IPS-20b (cell line): ENCODE measurements around the gene WNT16.

Experiments used
- H3K27ac ChIP-seq: one replicate; pipeline ENCODE4 v1.5.1; 2013; ENCODE audit warnings: low read length
- H3K27me3 ChIP-seq: 2 replicates; pipeline ENCODE4 v1.6.1; 2013; ENCODE audit warnings: mild to moderate bottlenecking, low read length, inconsistent platforms; ENCODE audit not compliant: insufficient read depth
- H3K36me3 ChIP-seq: 2 replicates; pipeline ENCODE4 v1.6.1; 2013; ENCODE audit warnings: low read depth, mild to moderate bottlenecking, inconsistent platforms, low read length, moderate library complexity; ENCODE audit not compliant: insufficient read depth
- H3K4me1 ChIP-seq: 2 replicates; pipeline ENCODE4 v1.6.1; 2013; ENCODE audit warnings: mild to moderate bottlenecking, control low read depth, inconsistent platforms, low read length, moderate library complexity; ENCODE audit not compliant: insufficient read depth
- H3K4me3 ChIP-seq: 2 replicates; pipeline ENCODE4 v1.5.1; 2013; ENCODE audit warnings: mild to moderate bottlenecking, low read length, inconsistent platforms
- H3K9ac ChIP-seq: 2 replicates; pipeline ENCODE4 v1.6.1; 2013; ENCODE audit warnings: low read depth, mild to moderate bottlenecking, inconsistent platforms, low read length, moderate library complexity
- H3K9me3 ChIP-seq: 2 replicates; pipeline ENCODE4 v1.6.1; 2013; ENCODE audit warnings: mild to moderate bottlenecking, low read depth, low read length, inconsistent platforms; ENCODE audit not compliant: insufficient read depth

Gene WNT16

GRCh38 chr7:121334376-121334775 is 5.6 kb downstream of the WNT16 start:
- no peak overlapping the region for H3K4me3 ChIP-seq
- H3K4me1 ChIP-seq, result no peaks in the 10 kb centered on the region; the same call in 1 of the 2 replicates
- no peaks in the 10 kb centered on the region for H3K9me3 ChIP-seq
- H3K9ac ChIP-seq, result no peak overlapping the region
- no peaks in the 10 kb centered on the region for H3K36me3 ChIP-seq
- no peak overlapping the region for H3K27ac ChIP-seq
- H3K27me3 ChIP-seq, result peaks cover 30% of the 10 kb centered on the region

- Histone ChIP-seq H3K4me3 (no peak overlapping the region), H3K4me1 (no peaks in the 10 kb centered on the region; the same call in 1 of the 2 replicates), H3K36me3 (no peaks in the 10 kb centered on the region), H3K9me3 (no peaks in the 10 kb centered on the region), H3K27ac (no peak overlapping the region), H3K27me3 (peaks cover 23% of the 10 kb centered on the region), H3K9ac (no peak overlapping the region)
These were observed 6.3 kb downstream of the WNT16 start for GRCh38 chr7:121334875-121335648.

GRCh38 chr7:121336579-121336978 is 7.8 kb downstream of the WNT16 start:
- Histone ChIP-seq H3K27ac (no peak overlapping the region), H3K4me3 (no peak overlapping the region), H3K27me3 (peaks cover 8% of the 10 kb centered on the region), H3K36me3 (no peaks in the 10 kb centered on the region), H3K9me3 (no peaks in the 10 kb centered on the region), H3K9ac (no peak overlapping the region), H3K4me1 (no peaks in the 10 kb centered on the region)

GRCh38 chr7:121337398-121337797 is 8.6 kb downstream of the WNT16 start:
- no peaks in the 10 kb centered on the region for H3K9me3 ChIP-seq
- H3K27me3 ChIP-seq, result no peaks in the 10 kb centered on the region; the same call in 1 of the 2 replicates
- no peaks in the 10 kb centered on the region for H3K4me1 ChIP-seq
- H3K27ac ChIP-seq, result no peak overlapping the region
- H3K9ac ChIP-seq, result no peak overlapping the region
- H3K36me3 ChIP-seq, result no peaks in the 10 kb centered on the region
- H3K4me3 ChIP-seq, result no peak overlapping the region

GRCh38 chr7:121339082-121339481 is 10.3 kb downstream of the WNT16 start:
- Histone ChIP-seq H3K27me3 (no peaks in the 10 kb centered on the region), H3K36me3 (no peaks in the 10 kb centered on the region), H3K9ac (no peak overlapping the region), H3K4me3 (no peak overlapping the region), H3K9me3 (no peaks in the 10 kb centered on the region), H3K27ac (no peak overlapping the region), H3K4me1 (no peaks in the 10 kb centered on the region)

GRCh38 chr7:121341933-121342332 is 13.1 kb downstream of the WNT16 start:
- Histone ChIP-seq H3K4me3 (no peak overlapping the region), H3K36me3 (peaks cover 7% of the 10 kb centered on the region; the same call in 1 of the 2 replicates), H3K27me3 (no peaks in the 10 kb centered on the region), H3K4me1 (no peaks in the 10 kb centered on the region), H3K27ac (no peak overlapping the region), H3K9ac (no peak overlapping the region), H3K9me3 (no peaks in the 10 kb centered on the region)

GRCh38 chr7:121342631-121343030 is 13.8 kb downstream of the WNT16 start:
- Histone ChIP-seq H3K4me1 (no peaks in the 10 kb centered on the region), H3K9me3 (no peaks in the 10 kb centered on the region), H3K9ac (no peak overlapping the region), H3K27ac (no peak overlapping the region), H3K4me3 (no peak overlapping the region), H3K27me3 (no peaks in the 10 kb centered on the region), H3K36me3 (peaks cover 13% of the 10 kb centered on the region; the same call in 1 of the 2 replicates)

GRCh38 chr7:121343302-121343701 is 14.5 kb downstream of the WNT16 start:
- Histone ChIP-seq H3K36me3 (peaks cover 13% of the 10 kb centered on the region; the same call in 1 of the 2 replicates), H3K27ac (no peak overlapping the region), H3K9me3 (no peaks in the 10 kb centered on the region), H3K9ac (no peak overlapping the region), H3K4me1 (no peaks in the 10 kb centered on the region), H3K4me3 (no peak overlapping the region), H3K27me3 (no peaks in the 10 kb centered on the region)

- H3K4me3 ChIP-seq, result no peak overlapping the region
- no peak overlapping the region for H3K27ac ChIP-seq
- no peak overlapping the region for H3K9ac ChIP-seq
These were observed 15.3 kb downstream of the WNT16 start for GRCh38 chr7:121344093-121344492.

GRCh38 chr7:121344497-121344896 is 15.7 kb downstream of the WNT16 start:
- H3K27me3 ChIP-seq, result no peaks in the 10 kb centered on the region
- H3K27ac ChIP-seq, result no peak overlapping the region
- H3K9ac ChIP-seq, result no peak overlapping the region
- no peaks in the 10 kb centered on the region for H3K4me1 ChIP-seq
- H3K36me3 ChIP-seq, result peaks cover 13% of the 10 kb centered on the region; the same call in 1 of the 2 replicates
- H3K9me3 ChIP-seq, result no peaks in the 10 kb centered on the region
- no peak overlapping the region for H3K4me3 ChIP-seq

More at GRCh38 chr7:121344093-121344492, 15.3 kb downstream of the WNT16 start:
- Histone ChIP-seq H3K27me3 (no peaks in the 10 kb centered on the region), H3K9me3 (no peaks in the 10 kb centered on the region), H3K36me3 (peaks cover 13% of the 10 kb centered on the region; the same call in 1 of the 2 replicates), H3K4me1 (no peaks in the 10 kb centered on the region)

- Histone ChIP-seq H3K27me3 (no peaks in the 10 kb centered on the region), H3K9ac (no peak overlapping the region), H3K36me3 (peaks cover 62% of the 10 kb centered on the region), H3K4me3 (no peak overlapping the region), H3K4me1 (no peaks in the 10 kb centered on the region), H3K9me3 (no peaks in the 10 kb centered on the region), H3K27ac (no peak overlapping the region)
These were observed 22.9 kb downstream of the WNT16 start for GRCh38 chr7:121351682-121352081.

- Histone ChIP-seq H3K4me1 (no peaks in the 10 kb centered on the region), H3K9me3 (no peaks in the 10 kb centered on the region), H3K27ac (no peak overlapping the region), H3K4me3 (no peak overlapping the region), H3K9ac (no peak overlapping the region), H3K36me3 (peaks cover 64% of the 10 kb centered on the region), H3K27me3 (no peaks in the 10 kb centered on the region)
These were observed 23.5 kb downstream of the WNT16 start for GRCh38 chr7:121352323-121352722.
